ENCODE data around the gene C2CD4B.

The C2CD4B gene, protein sequence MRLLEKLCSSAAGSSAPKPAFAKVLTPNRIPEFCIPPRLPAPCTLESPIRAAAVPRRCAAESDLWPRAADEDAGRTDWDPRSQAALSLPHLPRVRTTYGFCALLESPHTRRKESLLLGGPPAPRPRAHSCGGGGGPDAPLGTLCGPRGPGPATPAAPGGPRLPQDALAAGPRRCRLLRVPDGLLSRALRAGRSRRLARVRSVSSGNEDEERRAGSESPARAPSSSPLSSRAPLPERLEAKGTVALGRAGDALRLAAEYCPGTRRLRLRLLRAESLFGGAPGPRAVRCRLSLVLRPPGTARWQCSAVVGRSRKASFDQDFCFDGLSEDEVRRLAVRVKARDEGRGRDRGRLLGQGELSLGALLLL

DNA sequence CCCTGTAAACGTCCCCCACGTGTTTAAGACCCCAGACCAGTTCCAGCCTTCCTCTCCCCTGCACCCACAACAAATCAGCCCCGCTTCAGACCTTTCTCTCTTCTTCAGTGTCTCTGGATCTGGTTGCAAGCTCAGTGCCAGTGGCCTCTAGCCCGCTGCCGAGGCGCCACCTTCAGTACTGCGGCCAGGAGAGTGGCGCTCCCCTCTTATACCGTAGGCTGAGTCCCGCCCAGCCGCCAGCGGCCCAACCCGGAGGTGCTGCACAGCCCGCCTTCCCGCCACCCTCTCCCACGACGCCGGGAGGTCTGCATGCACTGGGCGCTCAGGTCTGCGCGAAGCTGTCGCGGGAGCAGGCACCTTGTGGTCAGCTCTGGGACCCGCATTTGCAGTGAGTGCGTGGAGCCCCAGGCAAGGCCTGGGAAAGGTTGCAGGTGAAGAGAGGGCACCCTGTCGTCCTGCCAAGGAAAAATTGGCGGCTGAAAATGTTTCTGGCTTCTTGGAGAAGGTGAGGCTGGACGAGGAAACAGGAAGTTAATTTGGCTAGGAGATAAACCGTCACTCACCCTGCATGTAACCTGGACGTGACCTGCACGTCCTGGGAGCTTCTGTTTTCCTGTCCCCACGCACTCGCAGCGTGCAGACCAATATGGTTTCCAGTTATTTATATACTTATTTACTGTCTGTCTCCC, at the start of gene C2CD4B:
Gene C2CD4B, minus strand, starts transcription at position 182 of the 689 bp plus-strand sequence. CDS start 301 bp downstream, outside the sequence.
- no peak for DNase-seq (ENCODE audit: low read depth)

DNA sequence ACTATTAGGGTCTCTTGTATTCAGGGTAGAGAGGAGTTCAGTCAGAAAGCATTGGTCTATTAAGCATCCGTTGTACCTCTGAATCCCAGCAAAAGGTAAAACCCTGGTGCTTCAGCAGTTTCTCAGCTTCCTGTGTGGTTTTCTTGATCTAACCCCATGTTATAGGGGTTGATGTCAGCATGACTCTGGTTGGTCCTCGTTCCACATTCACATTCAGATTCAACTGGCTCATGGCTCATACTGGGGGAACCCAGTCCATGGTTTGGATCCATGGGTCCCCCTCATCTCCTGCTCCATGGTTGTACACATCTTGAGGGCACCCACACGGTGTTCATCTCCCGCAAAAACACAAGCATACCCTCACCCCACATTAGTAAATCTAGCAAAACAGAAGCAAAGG, 47.7 kb upstream of the C2CD4B start:
- DNase-seq (ENCODE audit: low read depth), result no peak

DNA sequence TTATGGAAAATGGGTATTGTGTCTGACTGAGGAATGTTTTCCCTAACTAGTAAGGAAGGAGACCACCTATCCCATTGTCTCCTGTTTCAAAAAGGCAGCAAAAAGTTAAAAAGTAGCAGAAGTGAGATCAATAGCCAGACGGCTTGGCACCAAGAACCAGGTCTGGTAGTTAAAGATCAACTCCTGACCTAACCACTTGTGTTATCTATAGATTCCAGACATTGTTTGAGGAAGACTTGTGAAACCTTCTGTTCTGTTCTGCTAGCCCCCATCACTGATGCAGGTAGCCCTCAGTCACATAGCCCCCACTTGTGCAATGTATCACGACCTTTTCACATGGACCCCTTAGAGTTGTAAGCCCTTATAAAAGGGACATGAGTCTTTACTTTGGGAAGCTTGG, 46.3 kb upstream of the C2CD4B start:
- DNase-seq (ENCODE audit: low read depth), result no peak

DNA sequence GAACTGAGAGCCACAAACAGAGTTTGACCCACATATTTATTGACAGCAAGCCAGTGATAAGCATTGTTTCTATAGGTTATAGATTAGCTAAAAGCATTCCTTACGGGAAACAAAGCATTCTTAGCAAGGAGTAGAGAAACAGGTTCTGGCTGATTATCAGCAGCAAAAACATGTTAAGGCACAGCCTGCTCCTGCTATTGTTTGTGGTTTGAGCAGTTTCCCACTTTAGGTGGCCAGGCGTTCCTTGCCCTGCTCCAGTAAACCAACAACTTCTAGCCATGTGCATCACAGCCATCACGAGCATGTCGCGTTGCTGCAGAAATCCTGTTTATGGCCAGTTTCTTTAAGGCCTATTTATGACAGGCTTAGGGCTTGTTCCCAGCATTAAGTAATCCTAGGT, 44.7 kb upstream of the C2CD4B start:
- DNase-seq (ENCODE audit: low read depth), result no peak

DNA sequence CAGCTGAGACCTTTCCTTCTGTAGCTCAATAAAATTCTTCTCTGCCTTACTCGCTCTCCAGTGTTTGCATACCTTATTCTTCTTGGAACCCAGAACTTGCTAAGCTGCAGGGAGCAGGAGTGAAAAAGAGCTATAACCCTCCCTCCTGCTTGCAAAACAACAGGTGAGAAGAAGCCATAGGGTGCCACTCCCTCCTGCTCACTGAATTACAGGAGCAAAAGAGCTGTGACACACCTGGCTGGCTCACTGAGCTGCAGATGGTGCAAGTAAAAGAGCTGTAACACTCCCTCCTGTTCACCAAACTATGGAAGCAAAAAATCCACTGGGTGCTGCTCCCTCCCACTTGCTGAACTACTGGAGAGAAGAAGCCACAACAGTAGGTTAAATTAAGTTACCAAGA, 44.2 kb upstream of the C2CD4B start:
- no peak for DNase-seq (ENCODE audit: low read depth)

DNA sequence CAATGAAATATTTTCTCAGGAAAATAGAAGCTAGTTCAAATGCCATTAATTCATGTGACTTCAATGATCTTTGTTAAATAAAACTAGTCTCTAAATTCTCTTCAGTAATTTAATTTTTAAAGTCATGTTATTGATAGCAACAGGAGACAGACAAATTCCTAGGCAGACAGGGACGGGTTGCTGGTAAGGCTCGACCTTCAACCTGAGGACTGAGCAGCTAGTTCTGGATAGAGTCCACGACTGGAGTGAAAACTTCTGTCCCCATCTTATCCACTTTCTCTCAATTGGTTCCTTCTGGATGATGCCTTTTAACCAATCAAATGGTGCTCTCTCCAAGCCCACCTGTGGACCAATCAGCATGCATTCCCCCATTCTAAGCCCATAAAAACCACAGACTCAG, 43.8 kb upstream of the C2CD4B start:
- DNase-seq (ENCODE audit: low read depth), result no peak

DNA sequence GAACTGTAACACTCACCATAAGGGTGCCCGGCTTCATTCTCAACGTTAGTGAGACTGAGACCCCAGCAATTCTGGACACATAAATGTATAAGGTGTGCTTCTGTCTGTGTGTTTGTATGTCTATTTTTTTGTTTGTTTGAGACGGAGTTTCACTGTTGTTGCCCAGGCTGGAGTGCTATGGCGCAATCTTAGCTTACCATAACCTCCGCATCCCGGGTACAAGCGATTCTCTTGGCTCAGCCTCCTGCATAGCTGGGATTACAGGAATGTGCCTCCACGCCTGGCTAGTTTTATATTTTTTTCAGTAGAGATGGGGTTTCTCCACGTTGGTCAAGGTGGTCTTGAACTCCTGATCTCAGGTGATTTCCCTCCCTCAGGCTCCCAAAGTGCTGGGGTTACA, 43.3 kb upstream of the C2CD4B start:
- DNase-seq (ENCODE audit: low read depth), result no peak

DNA sequence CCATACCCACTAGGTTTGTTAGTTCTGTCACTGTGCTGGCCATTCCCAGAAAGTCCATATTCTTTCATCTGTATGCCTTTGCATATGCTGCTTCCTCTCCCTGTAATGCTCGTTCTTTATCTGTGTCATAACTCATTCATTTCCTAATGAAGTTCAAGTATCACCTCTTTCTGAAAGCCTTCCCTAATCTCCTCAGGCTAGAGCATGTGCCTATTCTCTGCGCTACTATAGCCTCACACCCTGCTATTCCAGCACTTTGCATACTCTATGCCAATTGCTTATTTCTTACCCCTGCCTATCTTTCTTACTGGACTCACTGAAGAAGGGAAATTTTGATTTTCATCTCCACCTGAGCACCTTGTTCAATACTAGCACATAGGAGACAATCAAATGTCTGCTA, 25.6 kb upstream of the C2CD4B start:
- no peak for DNase-seq (ENCODE audit: low read depth)

DNA sequence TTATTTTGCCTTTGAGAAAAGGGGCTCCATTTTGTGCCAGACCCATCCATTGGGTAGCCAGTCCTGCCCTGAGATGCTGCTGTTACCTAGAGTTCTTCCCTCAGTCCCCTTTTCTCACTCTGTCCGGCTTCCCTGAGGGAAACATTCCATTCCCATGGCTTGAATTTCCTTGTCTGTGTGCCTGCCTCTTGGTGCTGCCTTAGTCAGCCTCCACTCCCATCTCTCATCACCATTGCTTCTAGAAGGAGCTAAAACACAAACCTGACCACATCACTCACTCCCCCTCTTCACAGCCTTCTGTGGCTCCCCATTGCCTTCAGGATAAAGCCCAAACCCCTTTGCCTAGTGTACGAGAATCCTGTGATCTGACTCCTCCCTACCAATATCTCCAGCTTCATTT, 25.2 kb upstream of the C2CD4B start:
- DNase-seq (ENCODE audit: low read depth), result no peak

DNA sequence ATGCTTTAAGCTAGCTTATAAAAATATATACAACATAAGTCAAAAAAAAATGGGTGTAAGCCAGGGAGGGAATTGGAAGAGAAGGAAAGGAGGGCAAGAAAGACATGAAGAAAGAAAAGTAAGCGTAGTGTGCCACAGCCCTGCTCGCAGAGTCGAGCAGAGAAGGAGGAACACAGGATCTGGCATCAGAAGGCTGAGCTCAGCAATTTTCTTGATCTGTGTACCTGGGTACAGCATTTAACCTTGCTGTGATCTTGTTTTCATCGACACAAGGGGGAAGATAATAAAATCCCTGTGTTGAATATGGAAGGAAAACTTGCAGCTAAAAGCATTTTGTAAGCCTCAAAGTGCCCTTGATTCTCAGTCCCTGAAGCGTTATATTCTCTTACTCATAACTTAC, 23.7 kb upstream of the C2CD4B start:
- DNase-seq (ENCODE audit: low read depth), result no peak

DNA sequence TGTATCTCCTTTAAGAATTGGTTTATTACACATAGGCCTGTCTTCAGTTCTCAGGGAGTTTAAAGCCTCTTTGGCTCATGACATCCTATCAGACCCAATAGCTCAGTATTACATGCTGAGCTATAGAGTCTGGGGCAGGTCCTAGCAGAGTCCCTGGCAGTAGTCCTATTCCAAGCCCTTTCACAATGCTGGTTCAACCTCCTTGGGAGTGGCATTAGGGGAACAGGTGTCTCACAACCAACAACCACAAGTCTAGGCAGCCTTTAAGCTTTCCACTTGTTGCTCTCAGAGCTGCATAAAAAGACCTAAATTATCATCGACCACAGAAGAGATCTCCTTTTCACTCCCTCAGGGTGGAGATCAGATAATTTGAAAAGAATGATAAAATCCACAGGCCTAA, 22.8 kb upstream of the C2CD4B start:
- DNase-seq (ENCODE audit: low read depth), result no peak

DNA sequence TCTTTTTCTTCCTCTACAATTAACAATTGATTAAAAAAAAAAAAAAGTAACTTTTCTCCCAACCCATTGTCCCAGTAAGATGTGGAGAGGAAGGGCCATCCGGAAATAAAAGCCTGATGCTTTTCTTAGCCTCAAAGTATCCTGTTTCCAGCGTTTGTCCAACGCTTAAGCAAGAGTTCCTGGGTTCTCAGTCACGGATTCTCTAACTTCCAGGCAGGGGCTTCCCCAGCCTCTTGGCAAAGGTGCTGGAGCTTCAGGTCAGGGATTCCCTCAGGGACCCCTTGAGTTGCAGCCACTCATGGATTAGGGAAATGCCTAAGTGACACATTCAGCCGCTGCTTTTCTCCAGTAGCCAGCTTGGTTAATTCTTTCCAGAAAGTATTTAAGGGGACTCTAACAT, 22.3 kb upstream of the C2CD4B start:
- no peak for DNase-seq (ENCODE audit: low read depth)

DNA sequence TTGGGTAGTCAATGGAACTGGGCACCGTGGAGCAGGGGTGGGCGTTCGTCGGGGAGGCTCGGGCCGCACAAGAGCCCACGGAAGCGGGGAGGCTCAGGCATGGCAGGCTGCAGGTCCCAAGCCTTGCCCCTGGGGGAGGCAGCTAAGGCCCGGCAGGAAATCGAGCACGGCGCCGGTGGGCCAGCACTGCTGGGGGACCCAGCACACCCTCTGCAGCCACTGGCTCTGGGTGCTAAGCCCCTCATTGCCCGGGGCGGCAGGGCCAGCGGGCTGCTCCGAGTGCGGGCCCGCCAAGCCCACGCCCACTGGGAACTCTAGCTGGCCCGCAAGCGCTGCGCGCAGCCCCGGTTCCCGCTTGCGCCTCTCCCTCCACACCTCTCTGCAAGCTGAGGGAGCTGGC, 21.5 kb upstream of the C2CD4B start:
- no peak for DNase-seq (ENCODE audit: low read depth)

DNA sequence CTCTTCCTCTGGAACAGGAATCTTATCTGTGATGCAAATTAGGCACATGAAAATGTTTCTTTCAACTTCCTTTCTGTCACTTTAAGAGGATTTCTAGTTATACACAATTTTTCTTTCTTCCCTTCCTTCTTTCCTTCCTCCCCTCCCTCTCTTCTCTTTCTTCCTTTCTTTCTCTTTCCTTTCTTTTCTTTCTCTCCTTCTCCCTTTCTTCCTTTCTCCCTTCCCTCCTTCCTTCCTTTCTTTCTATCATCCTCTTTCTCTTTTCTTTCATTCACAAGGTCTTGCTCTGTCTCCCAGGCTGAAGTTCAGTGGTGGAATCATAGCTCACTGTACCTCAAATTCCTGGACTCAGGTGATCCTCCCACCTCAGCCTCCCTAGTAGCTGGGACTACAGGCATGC, 18.0 kb upstream of the C2CD4B start:
- no peak for DNase-seq (ENCODE audit: low read depth)

DNA sequence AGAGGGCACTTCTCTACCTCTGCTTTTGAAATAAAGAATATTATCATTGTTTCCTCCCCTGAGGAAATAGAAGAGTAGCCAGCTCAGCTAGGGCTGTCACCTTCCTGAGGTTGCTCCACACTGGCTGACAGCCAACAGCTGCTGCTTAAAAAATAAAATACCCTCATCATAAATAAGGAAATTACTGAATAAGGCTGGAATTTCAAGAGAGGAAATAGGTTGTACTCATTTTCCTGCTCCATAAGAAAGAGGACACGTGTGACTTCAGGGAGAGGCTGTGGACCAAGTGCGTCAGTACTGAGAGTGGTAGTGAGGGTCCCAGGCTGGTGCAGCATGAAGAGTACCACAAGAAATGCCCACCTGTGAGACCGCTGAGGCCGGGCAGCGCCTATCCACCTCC, 8.1 kb upstream of the C2CD4B start:
- no peak for DNase-seq (ENCODE audit: low read depth)

DNA sequence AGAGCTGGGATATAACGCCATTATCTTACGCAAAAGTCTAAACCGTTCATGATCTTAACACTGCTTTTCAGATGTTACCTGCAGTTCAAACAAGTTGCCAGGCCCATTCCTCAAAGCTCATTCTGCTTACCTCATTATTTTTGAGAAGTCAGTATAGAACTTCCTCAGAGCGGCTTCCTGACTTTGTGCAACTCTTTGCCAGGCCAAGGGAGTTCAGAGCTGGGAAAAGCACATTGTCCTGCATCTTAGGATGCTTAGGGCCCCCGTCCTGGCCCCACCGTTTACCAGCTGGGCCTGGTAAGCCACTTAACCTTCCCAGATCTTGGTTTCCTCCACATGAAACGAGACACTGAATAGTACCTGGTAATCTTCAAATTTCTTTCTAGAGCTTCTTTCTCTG, 6.8 kb upstream of the C2CD4B start:
- DNase-seq (ENCODE audit: low read depth), result no peak

DNA sequence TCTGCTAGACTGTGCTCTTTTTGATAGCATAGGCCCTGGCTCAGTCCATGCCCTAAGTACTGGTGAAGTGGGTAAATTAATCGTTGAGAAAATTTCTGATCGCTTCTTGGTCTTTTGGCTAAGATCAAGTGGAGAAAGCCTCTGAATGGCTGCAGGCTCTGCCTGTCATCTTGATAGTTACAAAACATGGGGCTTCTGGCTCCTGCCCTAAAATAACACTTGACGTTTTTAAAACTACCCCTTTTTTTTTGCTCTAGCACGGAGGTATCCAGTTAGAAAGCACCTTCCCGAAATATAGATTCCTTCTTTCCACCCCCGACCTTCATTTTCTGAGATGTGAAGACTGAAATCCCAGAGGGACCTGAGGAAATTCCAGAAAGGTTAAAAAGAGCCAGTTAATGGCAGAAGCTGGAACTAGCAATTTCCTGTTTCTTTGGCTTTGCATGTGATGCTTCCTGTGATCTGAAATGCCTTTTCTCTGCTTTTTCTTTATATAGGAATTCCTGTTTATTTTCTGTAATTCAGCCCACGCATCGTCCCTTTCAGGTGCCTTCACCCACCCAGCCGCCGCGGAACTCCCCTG, 799 bp upstream of the C2CD4B start:
- no peak for DNase-seq (ENCODE audit: low read depth)

DNA sequence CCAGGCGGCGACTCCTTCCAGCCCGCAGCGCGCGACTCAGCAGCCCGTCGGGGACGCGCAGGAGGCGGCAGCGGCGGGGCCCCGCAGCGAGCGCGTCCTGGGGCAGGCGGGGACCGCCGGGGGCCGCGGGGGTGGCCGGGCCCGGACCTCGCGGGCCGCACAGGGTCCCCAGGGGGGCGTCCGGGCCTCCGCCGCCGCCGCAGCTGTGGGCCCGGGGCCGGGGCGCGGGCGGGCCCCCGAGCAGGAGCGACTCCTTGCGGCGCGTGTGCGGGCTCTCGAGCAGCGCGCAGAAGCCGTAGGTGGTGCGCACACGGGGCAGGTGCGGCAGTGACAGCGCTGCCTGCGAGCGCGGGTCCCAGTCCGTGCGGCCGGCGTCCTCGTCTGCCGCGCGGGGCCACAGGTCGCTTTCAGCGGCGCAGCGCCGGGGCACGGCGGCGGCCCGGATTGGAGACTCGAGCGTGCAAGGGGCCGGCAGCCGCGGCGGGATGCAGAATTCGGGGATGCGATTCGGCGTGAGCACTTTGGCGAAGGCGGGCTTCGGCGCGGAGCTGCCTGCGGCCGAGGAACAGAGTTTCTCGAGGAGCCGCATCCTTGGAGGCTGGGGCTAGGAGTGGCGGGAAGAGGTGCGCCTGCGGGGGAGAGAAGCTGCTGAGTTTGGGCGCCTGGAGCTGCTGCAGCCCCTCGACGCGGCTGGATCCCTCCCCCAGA, 535 bp downstream of the C2CD4B start:
- DNase-seq (ENCODE audit: low read depth), result no peak

DNA sequence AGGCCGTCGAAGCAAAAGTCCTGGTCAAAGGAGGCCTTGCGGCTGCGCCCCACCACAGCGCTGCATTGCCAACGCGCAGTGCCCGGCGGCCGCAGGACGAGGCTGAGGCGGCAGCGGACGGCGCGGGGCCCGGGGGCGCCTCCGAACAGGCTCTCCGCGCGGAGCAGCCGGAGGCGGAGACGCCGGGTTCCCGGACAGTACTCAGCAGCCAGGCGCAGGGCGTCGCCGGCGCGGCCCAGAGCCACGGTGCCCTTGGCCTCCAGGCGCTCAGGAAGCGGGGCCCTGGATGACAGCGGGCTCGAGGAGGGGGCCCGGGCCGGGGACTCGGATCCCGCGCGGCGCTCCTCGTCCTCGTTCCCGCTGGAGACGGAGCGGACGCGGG, 1.1 kb downstream of the C2CD4B start:
- DNase-seq (ENCODE audit: low read depth), result no peak

DNA sequence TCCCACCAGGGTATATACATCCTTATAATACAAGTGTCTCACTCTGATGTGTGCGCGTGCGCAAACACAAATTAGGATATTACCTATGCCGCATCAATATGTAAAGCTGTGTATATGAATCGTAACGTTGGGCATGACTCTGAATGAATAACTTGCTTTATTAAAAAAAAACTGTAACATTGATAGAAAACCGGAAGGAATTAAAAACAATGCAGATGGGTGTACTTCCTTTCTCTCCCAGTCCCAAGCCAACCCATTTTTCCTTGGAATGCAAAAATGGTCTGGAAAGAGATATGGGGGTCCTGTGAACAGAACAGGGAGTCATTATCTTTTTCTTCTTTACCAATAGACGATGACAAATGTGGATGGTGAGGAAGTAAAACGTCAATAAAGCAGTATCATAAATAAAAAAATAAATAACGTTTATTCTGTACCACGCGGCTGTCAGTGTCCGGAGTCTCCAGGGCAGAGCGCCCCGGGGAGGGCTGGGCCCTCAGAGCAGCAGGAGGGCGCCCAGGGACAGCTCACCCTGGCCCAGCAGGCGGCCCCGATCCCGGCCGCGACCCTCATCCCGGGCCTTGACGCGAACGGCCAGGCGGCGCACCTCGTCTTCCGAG, 1.6 kb downstream of the C2CD4B start:
- no peak for DNase-seq (ENCODE audit: low read depth)

DNA sequence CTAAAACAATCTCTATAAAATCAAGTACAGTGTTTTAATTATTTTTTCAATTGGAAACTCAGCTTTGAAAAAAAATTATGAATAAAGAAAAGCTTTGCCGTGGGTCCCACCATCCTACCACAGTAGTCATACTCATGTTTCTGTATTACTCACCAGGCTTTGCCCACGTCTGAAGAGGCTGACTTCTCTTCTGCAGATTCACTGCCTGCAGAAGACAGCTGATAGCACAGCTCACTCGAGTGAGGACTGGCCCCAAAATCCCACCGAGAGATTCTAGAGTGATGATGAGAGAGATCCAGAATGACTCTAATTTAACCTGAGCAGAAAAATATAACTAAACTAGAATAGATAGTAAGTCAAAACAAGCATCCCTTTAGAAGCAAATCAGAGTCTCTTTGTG, 11.9 kb downstream of the C2CD4B start:
- DNase-seq (ENCODE audit: low read depth), result no peak

DNA sequence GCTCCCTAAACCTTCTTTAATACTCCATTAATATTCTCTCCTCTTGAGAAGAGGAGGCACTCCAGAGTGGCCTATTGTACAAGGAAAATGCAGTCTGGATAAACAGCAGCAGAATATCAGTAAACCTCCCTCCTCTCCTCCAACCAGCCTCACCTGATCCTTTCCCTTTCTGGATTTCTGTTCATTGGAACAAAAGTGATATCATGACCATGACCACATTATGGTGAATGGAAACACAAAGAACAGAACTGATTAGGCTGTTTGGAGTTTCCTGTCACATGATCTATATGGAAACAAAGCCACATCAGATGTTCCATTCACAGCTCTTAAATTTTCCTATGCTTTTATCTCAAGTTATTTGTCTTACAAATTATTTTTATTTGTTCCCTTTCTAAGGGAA, 14.6 kb downstream of the C2CD4B start:
- DNase-seq (ENCODE audit: low read depth), result no peak

DNA sequence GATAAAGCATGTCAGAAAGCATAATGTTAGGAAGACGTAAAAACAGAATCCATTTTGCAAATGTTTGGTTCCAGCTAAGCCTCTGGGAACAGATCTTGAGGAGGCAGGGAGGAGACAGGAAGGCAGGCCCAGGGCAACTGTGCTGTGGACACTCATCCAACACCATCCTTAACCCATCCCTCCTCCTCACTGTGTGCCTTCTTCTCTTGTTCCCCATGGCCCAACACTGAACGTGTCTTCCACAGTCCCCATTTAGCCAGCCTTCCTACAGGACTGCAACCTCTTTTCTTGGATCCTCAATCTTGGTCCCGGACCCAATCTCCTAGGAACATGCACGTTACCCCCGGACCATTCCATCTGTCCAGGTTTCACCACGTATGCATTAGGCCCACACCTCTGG, 15.4 kb downstream of the C2CD4B start:
- DNase-seq (ENCODE audit: low read depth), result no peak
